ENCODE data around the gene TFCP2.

- no peak for TF ChIP-seq CTCF (IDR thresholded peaks at IDR 0.05)
- no peak for TF ChIP-seq POLR2A (IDR thresholded peaks at IDR 0.05)
Observed at GRCh38 chr12:51115533-51115932, 57.4 kb downstream of the TFCP2 start.
